GM12801 (cell line): ENCODE results near the gene PSRC1.

Experiments
- CTCF ChIP-seq: IDR thresholded peaks from one replicate; pipeline ENCODE4 v1.5.1; 2011; ENCODE audit warnings: control low read depth; ENCODE audit not compliant: insufficient read length; ENCODE audit errors: extremely low read depth

PSRC1 gene

GRCh38 chr1:109268431-109269211, 14.3 kb downstream of the PSRC1 start:
- TF ChIP-seq CTCF: no peak

GRCh38 chr1:109267743-109268300, 15.1 kb downstream of the PSRC1 start:
- no peak for TF ChIP-seq CTCF

GRCh38 chr1:109266965-109267364, 16.0 kb downstream of the PSRC1 start:
- TF ChIP-seq CTCF: no peak

GRCh38 chr1:109265741-109266330, 17.1 kb downstream of the PSRC1 start:
- TF ChIP-seq CTCF: no peak

GRCh38 chr1:109265016-109265415, 17.9 kb downstream of the PSRC1 start:
- no peak for TF ChIP-seq CTCF

GRCh38 chr1:109264379-109264755, 18.6 kb downstream of the PSRC1 start:
- TF ChIP-seq CTCF: no peak

GRCh38 chr1:109263597-109264378, 19.2 kb downstream of the PSRC1 start:
- TF ChIP-seq CTCF: peak; percentile 34
